Spleen (tissue), 11 donors: ENCODE data around the gene AK2. TPM values are rescaled to one million over a fixed set of nuclear protein-coding genes. Genes with fewer than 3 reads are reported as not detected.
"Not testable (repeated sequence)": the region's sequence is repeated elsewhere in the genome, so short reads cannot be mapped to it uniquely, and the experiment has no call there.

Experiments used
- DNase-seq: peaks from one replicate; pipeline ENCODE4 v3.0.0-alpha.2; 2020
- H3K27ac ChIP-seq, 8 donors: fragments of 200-600 bp; sonication (generic) in 7 of 8; 1 replicate in 4 of 8; 2 replicates in 4 of 8; pipeline versions ENCODE4 v1.5.0 to v1.8.0; 2016 to 2021; ENCODE audit warnings: inconsistent platforms in 4 of 8, mild to moderate bottlenecking in 4 of 8, moderate library complexity in 1 of 8
- H3K27me3 ChIP-seq, 7 donors: fragments of 200-600 bp; sonication (generic) in 6 of 7; replicated peaks in 1 of 7; 1 replicate in 4 of 7; 2 replicates in 3 of 7; pipeline versions ENCODE4 v1.5.0 to v1.8.0; 2016 to 2021; ENCODE audit warnings: inconsistent platforms in 3 of 7, mild to moderate bottlenecking in 1 of 7
- H3K36me3 ChIP-seq, 6 donors: fragments of 200-600 bp; sonication (generic) in 5 of 6; 1 replicate in 4 of 6; 2 replicates in 2 of 6; pipeline versions ENCODE4 v1.5.0 to v1.8.0; 2016 to 2021; ENCODE audit warnings: inconsistent platforms in 2 of 6
- H3K4me1 ChIP-seq, 6 donors: fragments of 200-600 bp; sonication (generic) in 5 of 6; 1 replicate in 3 of 6; 2 replicates in 3 of 6; pipeline versions ENCODE4 v1.5.0 to v1.8.0; 2016 to 2021; ENCODE audit warnings: inconsistent platforms in 3 of 6
- H3K4me3 ChIP-seq, 8 donors: fragments of 200-600 bp; sonication (generic) in 7 of 8; 1 replicate in 4 of 8; 2 replicates in 4 of 8; pipeline versions ENCODE4 v1.5.0 to v1.8.0; 2016 to 2021; ENCODE audit warnings: inconsistent platforms in 4 of 8, mild to moderate bottlenecking in 4 of 8, moderate library complexity in 2 of 8
- H3K9me3 ChIP-seq, 8 donors: fragments of 200-600 bp; sonication (generic) in 7 of 8; 1 replicate in 4 of 8; 2 replicates in 4 of 8; pipeline versions ENCODE4 v1.5.0 to v1.8.0; 2016 to 2021; ENCODE audit warnings: inconsistent platforms in 4 of 8
- CTCF ChIP-seq, 11 experiments: fragments of 200-600 bp in 7 of 11; fragments of 450-650 bp in 4 of 11; sonication (generic) in 4 of 11; IDR thresholded peaks in 8 of 11; conservative IDR thresholded peaks in 3 of 11; 1 replicate in 7 of 11; 2 replicates in 4 of 11; pipeline versions ENCODE4 v1.4.0 to v1.8.0; 2016 to 2021; ENCODE audit warnings: antibody characterized with exemption in 11 of 11, inconsistent platforms in 4 of 11, mild to moderate bottlenecking in 1 of 11
- POLR2A ChIP-seq, 3 donors: fragments of 450-650 bp; IDR thresholded peaks; one replicate each; pipeline ENCODE4 v1.5.1; 2017; ENCODE audit warnings: antibody characterized with exemption in 3 of 3, mild to moderate bottlenecking in 1 of 3
- POLR2AphosphoS5 ChIP-seq, 3 donors: sonication (generic); formaldehyde crosslinking; IDR thresholded peaks; one replicate each; pipeline ENCODE4 v1.5.1; 2017; ENCODE audit warnings: antibody characterized with exemption in 3 of 3
- WGBS, 5 donors: extraction: QIAGEN DNeasy Blood & Tissue Kit in 3 of 5; methylation state at CpG; one replicate each; pipeline versions ENCODE4 v1.1.5 to v1.1.7; 2013 to 2018; 5-methylcytosine and 5-hydroxymethylcytosine counted together
- intact Hi-C: fragments of 100-400 bp; cut with DNase I; formaldehyde crosslinking; loops from one replicate; pipeline ENCODE4 v1.15.0; 2023; ENCODE audit warnings: low total_unique reads
- polyA plus RNA-seq, 3 donors: library from polyadenylated mRNA; stranded (reverse); fragments of 200-250 nt; gene quantifications; one replicate each; pipeline ENCODE4 v1.2.1, GENCODE V29; 2013
- total RNA-seq, 7 donors: library from RNA; depleted of rRNA in 3 of 7; stranded (reverse); fragments of >200 nt in 3 of 7; fragmentation: NEBNext Ultra II Directional in 4 of 7; extraction: Animal tissue kit (Norgen Biotek cat#: 25700) in 4 of 7; gene quantifications; one replicate each; pipeline versions ENCODE4 v1.1.0 to v1.2.1, GENCODE V29; 2016 to 2021
- donor health status: healthy with polysubstance abuse.
- donor health status: DM: no; HTN: no; CAD: no; lungs with moderate emphysema.
- donor health status: DM: no; HTN: no; CAD: no.
- donor health status: Bipolar disorder and iron deficiency.
- donor health status: healthy.
- donor health status: DM: no; HTN: no; CAD: no.
- donor health status: DM: yes; HTN: yes; CAD: no.

The AK2 gene
- total and polyA plus RNA-seq, 10 donors = 42.8 to 139 (median 92.3) TPM

DNA sequence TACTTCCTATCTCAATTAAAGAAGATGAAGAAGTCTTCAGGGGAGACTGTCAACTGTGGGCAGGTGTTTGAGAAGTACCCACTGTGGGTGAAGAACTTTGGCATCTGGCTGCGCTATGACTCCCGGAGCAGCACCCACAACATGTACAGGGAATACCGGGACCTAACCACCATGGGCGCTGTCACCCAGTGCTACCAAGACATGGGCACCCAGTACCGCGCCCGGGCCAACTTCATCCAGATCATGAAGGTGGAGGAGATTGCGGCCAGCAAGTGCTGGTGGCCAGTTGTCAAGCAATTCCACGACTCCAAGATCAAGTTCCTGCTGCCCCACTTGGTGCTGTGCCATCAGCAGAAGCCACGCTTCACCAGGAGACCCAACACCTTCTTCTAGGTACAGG lies 56.6 kb downstream of the AK2 start:
- peak; percentile 79 for DNase-seq
- Histone ChIP-seq H3K27ac (peak overlapping the region in 7 of 8 donors; percentile 85 to 94 (median 93)), H3K4me1 (peaks cover 10 to 55% (median 47%) of the 10 kb centered on the region in 6 donors), H3K36me3 (no peaks in the 10 kb centered on the region), H3K27me3 (no peaks in the 10 kb centered on the region), H3K4me3 (peak overlapping the region in 1 of 8 donors; percentile 51), H3K9me3 (no peaks in the 10 kb centered on the region)
- 86 to 97% (median 93%) methylated on average over 10 of the region's 10 CpGs for WGBS, 5 donors
- no peak for TF ChIP-seq CTCF (IDR thresholded peaks at IDR 0.05 in 8 of 11, conservative IDR thresholded peaks at IDR 0.05 in 3 of 11)
- no peak for TF ChIP-seq POLR2AphosphoS5 (IDR thresholded peaks at IDR 0.05)
- TF ChIP-seq POLR2A (IDR thresholded peaks at IDR 0.05) = no peak
- intact Hi-C loops = no loop called here

DNA sequence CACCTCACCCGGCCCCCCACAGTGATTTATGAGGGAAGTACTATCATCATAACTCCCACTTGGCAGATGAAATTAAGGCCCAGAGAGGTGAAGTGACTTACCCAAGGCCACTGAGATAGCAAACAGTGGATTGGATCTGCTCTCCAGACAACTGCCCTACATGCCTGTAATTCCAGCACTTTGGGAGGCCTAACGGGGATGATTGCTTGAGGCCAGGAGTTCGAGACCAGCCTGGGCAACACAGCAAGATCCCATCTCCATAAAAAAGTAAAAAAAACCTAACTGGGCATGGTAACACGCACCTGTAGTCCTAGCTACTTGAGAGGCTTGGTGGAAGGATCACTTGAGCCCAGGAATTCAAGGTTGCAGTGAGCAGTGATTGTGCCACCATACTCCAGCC lies 57.8 kb downstream of the AK2 start:
- Histone ChIP-seq H3K4me1 (peaks cover 8 to 42% (median 35%) of the 10 kb centered on the region in 6 donors), H3K27me3 (no peaks in the 10 kb centered on the region), H3K4me3 (no peak overlapping the region), H3K27ac (no peak overlapping the region), H3K9me3 (no peaks in the 10 kb centered on the region), H3K36me3 (no peaks in the 10 kb centered on the region)
- TF ChIP-seq POLR2A (IDR thresholded peaks at IDR 0.05) (no peak), CTCF (IDR thresholded peaks at IDR 0.05 in 8 of 11, conservative IDR thresholded peaks at IDR 0.05 in 3 of 11) (no peak), POLR2AphosphoS5 (IDR thresholded peaks at IDR 0.05) (no peak)
- no peak for DNase-seq
- 90 to 99% (median 95%) methylated on average over 4 of the region's 4 CpGs for WGBS, 5 donors
- intact Hi-C loops = no loop called here

- no peak overlapping the region for H3K4me3 ChIP-seq
- H3K27me3 ChIP-seq = peaks cover 0 to 8% (median 6%) of the 10 kb centered on the region in 7 donors
- 81 to 88% (median 82%) methylated on average over 4 of the region's 4 CpGs for WGBS, 5 donors
- H3K27ac ChIP-seq = no peak overlapping the region
- H3K4me1 ChIP-seq = peaks cover 10 to 43% (median 37%) of the 10 kb centered on the region in 6 donors
- TF ChIP-seq CTCF (IDR thresholded peaks at IDR 0.05 in 8 of 11, conservative IDR thresholded peaks at IDR 0.05 in 3 of 11) = no peak
- no peak for TF ChIP-seq POLR2A (IDR thresholded peaks at IDR 0.05)
- no peak for TF ChIP-seq POLR2AphosphoS5 (IDR thresholded peaks at IDR 0.05)
- H3K9me3 ChIP-seq = no peaks in the 10 kb centered on the region
- no peaks in the 10 kb centered on the region for H3K36me3 ChIP-seq
- DNase-seq = no peak
- intact Hi-C loops = no loop called here
Observed at GRCh38 chr1:32977546-32978087, 59.1 kb downstream of the AK2 start.

GRCh38 chr1:32975055-32975454 lies 61.6 kb downstream of the AK2 start:
- WGBS, 5 donors = 85 to 97% (median 97%) methylated on average over 17 to 22 of the region's 30 CpGs

DNA sequence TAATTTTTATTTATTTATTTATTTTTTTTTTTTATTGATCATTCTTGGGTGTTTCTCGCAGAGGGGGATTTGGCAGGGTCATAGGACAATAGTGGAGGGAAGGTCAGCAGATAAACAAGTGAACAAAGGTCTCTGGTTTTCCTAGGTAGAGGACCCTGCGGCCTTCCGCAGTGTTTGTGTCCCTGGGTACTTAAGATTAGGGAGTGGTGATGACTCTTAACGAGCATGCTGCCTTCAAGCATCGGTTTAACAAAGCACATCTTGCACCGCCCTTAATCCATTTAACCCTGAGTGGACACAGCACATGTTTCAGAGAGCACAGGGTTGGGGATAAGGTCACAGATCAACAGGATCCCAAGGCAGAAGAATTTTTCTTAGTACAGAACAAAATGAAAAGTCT lies 63.2 kb downstream of the AK2 start:
- 38 to 58% (median 50%) methylated on average over 4 to 5 of the region's 6 CpGs for WGBS, 5 donors
- peak overlapping the region in 3 of 8 donors; percentile 42 to 68 (median 47) for H3K4me3 ChIP-seq
- peaks cover 0 to 15% (median 9%) of the 10 kb centered on the region in 6 donors for H3K4me1 ChIP-seq
- peaks cover 0 to 22% (median 8%) of the 10 kb centered on the region in 7 donors for H3K27me3 ChIP-seq
- H3K27ac ChIP-seq = peak overlapping the region in 3 of 8 donors; percentile 55 to 68 (median 59)
- H3K9me3 ChIP-seq, DNase-seq, intact Hi-C loops, H3K36me3 ChIP-seq: not testable (repeated sequence)

More at GRCh38 chr1:32975055-32975454, 61.6 kb downstream of the AK2 start:
- H3K27ac ChIP-seq, H3K9me3 ChIP-seq, H3K4me3 ChIP-seq, H3K36me3 ChIP-seq, DNase-seq, intact Hi-C loops: not testable (repeated sequence)
- Histone ChIP-seq H3K4me1 (peaks cover 3 to 20% (median 14%) of the 10 kb centered on the region in 6 donors), H3K27me3 (peaks cover 0 to 22% (median 8%) of the 10 kb centered on the region in 7 donors)
